ENCODE data around the gene RGS19. TPM values are rescaled to one million over a fixed set of nuclear protein-coding genes. Genes with fewer than 3 reads are reported as not detected.
A peak's percentile ranks its signal among the peaks of the same experiment; 100 is the strongest.

RGS19 gene
- total RNA-seq, 2 experiments from 2014 or later: 43.2 to 44.4 TPM

GRCh38 chr20:64084685-64085152 lies 5.4 kb upstream of the RGS19 start:
- POLR2A ChIA-PET: interaction anchor here (1.2 kb wide), 1 partner anchor 219 kb away, joined by 3 read pairs; the partner anchor contains the start of gene TPD52L2
- Mint-ChIP-seq H3K9me3 (peaks cover 9% of the 10 kb centered on the region), H3K4me3 (peak overlapping the region; percentile 67), H3K36me3 (no peaks in the 10 kb centered on the region), H3K27ac (no peak overlapping the region), H3K27me3 (peaks cover 3% of the 10 kb centered on the region), H3K4me1 (ENCODE audit: low read depth) (peaks cover 20% of the 10 kb centered on the region)
- CTCF ChIA-PET: interaction anchor here (0.7 to 5.1 kb wide), 5 partner anchors 18 to 201 kb away, joined by 4 to 51 read pairs (median 11); no protein-coding TSS in a partner anchor
- no peak for DNase-seq
- intact Hi-C loops (cut with micrococcal nuclease): no loop called here

DNA sequence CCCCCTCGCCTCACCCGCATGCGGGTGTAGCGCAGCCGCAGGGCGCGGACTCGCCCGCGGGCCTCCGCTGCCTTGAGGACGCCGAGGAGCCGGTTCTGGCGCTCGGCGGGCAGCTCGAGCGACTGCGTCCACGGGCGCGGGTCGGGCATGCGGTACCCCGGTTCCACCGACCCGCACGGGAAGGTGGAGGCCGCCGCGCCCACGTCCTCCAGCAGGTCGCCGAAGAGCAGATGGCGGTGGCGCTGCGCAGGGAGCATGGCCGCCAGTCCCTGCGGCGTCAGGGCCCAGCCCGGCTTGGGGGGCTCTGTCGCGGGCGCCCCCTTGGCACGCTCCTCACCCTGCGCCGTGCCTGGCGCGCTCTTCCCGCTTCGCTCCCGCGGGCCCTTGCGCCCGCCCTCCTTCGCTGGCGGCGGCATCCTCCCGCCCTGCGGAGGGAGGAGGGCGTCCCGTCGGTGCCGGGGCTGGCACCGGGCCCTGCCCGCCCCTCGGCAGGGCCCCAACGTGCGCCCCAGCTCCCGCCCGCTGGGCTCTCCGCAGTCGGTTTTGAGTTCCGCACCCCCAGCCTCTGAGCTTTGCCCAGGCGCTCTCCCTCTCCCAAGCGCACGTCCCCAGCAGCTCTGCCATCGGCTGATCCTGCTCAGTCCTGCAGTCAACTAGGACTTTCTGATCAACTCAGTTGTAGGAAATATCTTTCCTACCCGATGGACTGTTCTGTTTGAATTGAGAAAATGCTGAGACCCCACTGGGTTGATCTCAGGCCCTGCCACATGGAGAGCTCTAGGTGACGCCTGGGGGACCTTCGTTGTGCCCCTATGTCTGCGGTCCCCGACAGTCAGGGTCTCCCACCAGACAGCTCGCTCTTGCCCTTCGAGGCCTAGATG lies 4.7 kb upstream of the RGS19 start, which contains the start of gene LKAAEAR1:
TSS of gene LKAAEAR1 (minus strand) at position 595 of the 881 bp plus-strand sequence. CDS start at position 416, 179 bp downstream.
- peaks cover 3% of the 10 kb centered on the region for H3K27me3 Mint-ChIP-seq
- H3K9me3 Mint-ChIP-seq: peaks cover 9% of the 10 kb centered on the region
- peaks cover 20% of the 10 kb centered on the region for H3K4me1 Mint-ChIP-seq (ENCODE audit: low read depth)
- no peaks in the 10 kb centered on the region for H3K36me3 Mint-ChIP-seq
- peak within 1 kb of the TSS; percentile 72 for H3K4me3 Mint-ChIP-seq
- ChIA-PET POLR2A (interaction anchor here (1.2 to 1.3 kb wide), 2 partner anchors 219 to 298 kb away, joined by 3 read pairs; partner anchors contain the start of gene TPD52L2), CTCF (interaction anchor here (0.6 to 5.1 kb wide), 17 partner anchors 9 to 202 kb away, joined by 3 to 51 read pairs (median 4); partner anchors contain the start of genes NPBWR2 and SAMD10)
- no peak for DNase-seq
- no peak within 1 kb of the TSS for H3K27ac Mint-ChIP-seq
- intact Hi-C loops (cut with micrococcal nuclease): loop anchor here (1.0 kb wide), 1 partner anchor 36 kb away; no protein-coding TSS in a partner anchor

- Mint-ChIP-seq H3K9me3 (peaks cover 9% of the 10 kb centered on the region), H3K4me3 (peak overlapping the region; percentile 72), H3K4me1 (ENCODE audit: low read depth) (peaks cover 20% of the 10 kb centered on the region), H3K27ac (no peak overlapping the region), H3K27me3 (peaks cover 3% of the 10 kb centered on the region), H3K36me3 (no peaks in the 10 kb centered on the region)
- ChIA-PET CTCF (interaction anchor here (0.6 to 5.1 kb wide), 17 partner anchors 8 to 447 kb away, joined by 3 to 51 read pairs (median 3); partner anchors contain the start of genes NPBWR2 and SAMD10), POLR2A (interaction anchor here (1.3 kb wide), 1 partner anchor 298 kb away, joined by 3 read pairs; no protein-coding TSS in a partner anchor)
- DNase-seq: peak; percentile 80
- intact Hi-C loops (cut with micrococcal nuclease): loop anchor here (1.0 kb wide), 1 partner anchor 37 kb away; no protein-coding TSS in a partner anchor
These were observed 4.1 kb upstream of the RGS19 start for GRCh38 chr20:64083378-64083803.

DNA sequence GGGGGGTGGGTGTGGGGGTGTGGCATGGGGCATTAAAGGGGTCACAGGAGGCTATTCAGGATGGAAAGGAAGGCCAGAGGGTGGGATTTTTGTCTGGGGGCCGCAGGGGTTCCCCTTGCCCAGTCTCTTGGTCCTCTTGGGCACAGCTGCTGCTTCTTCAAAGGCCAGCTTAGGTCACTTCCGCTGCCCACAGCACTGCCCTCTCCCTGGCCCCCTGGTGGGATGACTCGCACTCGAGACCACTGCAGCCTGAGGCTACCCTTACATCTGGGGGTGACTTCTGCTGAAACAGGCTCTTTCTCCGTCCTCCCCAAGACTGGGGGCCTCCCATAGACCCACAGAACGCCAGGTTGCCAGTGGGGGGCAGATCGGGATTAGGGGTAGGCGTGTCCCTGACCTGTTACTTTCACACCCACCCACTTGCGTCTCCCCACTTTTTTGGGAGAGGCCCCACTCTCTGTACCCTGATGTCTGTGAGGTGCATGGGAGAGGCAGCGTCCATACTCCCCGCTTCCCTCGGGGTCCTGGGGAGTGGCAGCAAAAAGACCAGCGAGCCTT lies 3.6 kb upstream of the RGS19 start:
- intact Hi-C loops (cut with micrococcal nuclease): loop anchor here (1.0 kb wide), 1 partner anchor 37 kb away; no protein-coding TSS in a partner anchor
- POLR2A ChIA-PET: interaction anchor here (0.6 to 1.3 kb wide), 2 partner anchors 73 to 297 kb away, joined by 3 read pairs; no protein-coding TSS in a partner anchor
- Mint-ChIP-seq H3K4me1 (ENCODE audit: low read depth) (peaks cover 20% of the 10 kb centered on the region), H3K36me3 (no peaks in the 10 kb centered on the region), H3K27ac (no peak overlapping the region), H3K4me3 (peak overlapping the region; percentile 72), H3K9me3 (peaks cover 5% of the 10 kb centered on the region), H3K27me3 (peaks cover 3% of the 10 kb centered on the region)
- CTCF ChIA-PET: interaction anchor here (0.6 to 5.1 kb wide), 10 partner anchors 13 to 447 kb away, joined by 3 to 51 read pairs (median 4); no protein-coding TSS in a partner anchor
- DNase-seq: peak; percentile 13

DNA sequence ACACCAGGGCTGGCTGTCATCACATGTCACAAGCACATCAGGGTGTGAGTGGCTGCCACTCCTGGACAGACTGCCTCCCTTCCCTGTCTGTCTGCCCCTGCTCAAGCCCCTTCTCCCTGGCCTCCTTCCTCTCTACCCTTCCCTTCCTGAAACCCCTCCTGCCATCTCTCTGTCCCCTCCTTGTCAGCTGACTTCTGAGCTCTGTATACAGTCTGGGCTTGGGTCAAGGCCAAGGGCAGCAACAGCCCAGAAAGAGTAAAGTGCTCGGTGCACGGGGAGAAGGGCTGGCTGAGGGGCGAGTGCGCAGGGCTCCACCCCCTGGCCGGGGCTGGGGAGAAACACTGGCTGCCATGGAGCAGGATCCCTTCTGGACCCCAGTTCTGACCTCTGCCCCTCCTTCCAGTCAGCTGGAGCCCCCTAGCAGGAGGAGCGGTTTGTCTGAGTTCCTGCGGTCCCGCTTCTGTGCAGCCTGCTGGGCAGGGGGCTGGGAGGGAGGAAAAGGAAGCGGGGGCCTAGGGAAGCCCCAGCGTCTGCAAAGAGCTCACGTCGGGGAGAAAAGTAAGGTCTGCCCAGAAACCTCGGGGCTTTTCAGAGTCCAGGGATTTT lies 2.9 kb upstream of the RGS19 start:
- DNase-seq: no peak
- Mint-ChIP-seq H3K27ac (no peak overlapping the region), H3K27me3 (peaks cover 3% of the 10 kb centered on the region), H3K4me1 (ENCODE audit: low read depth) (peaks cover 24% of the 10 kb centered on the region), H3K4me3 (peak overlapping the region; percentile 13), H3K9me3 (no peaks in the 10 kb centered on the region), H3K36me3 (no peaks in the 10 kb centered on the region)
- ChIA-PET POLR2A (interaction anchor here (0.6 kb wide), 1 partner anchor 73 kb away, joined by 3 read pairs; no protein-coding TSS in a partner anchor), CTCF (interaction anchor here (0.7 to 5.1 kb wide), 5 partner anchors 14 to 204 kb away, joined by 3 to 51 read pairs (median 5); no protein-coding TSS in a partner anchor)
- intact Hi-C loops (cut with micrococcal nuclease): no loop called here

- Mint-ChIP-seq H3K27me3 (peaks cover 3% of the 10 kb centered on the region), H3K4me1 (ENCODE audit: low read depth) (peaks cover 28% of the 10 kb centered on the region), H3K36me3 (no peaks in the 10 kb centered on the region), H3K9me3 (no peaks in the 10 kb centered on the region), H3K27ac (no peak overlapping the region), H3K4me3 (no peak overlapping the region)
- intact Hi-C loops (cut with micrococcal nuclease): no loop called here
- POLR2A ChIA-PET: no interaction called here
- CTCF ChIA-PET: interaction anchor here (1.4 to 5.1 kb wide), 3 partner anchors 21 to 204 kb away, joined by 3 to 51 read pairs (median 4); no protein-coding TSS in a partner anchor
- DNase-seq: no peak
These were observed 2.3 kb upstream of the RGS19 start for GRCh38 chr20:64081624-64081964.

GRCh38 chr20:64080813-64081623 lies 1.7 kb upstream of the RGS19 start:
- Mint-ChIP-seq H3K36me3 (no peaks in the 10 kb centered on the region), H3K27ac (peak overlapping the region; percentile 42), H3K27me3 (peaks cover 3% of the 10 kb centered on the region), H3K4me1 (ENCODE audit: low read depth) (peaks cover 28% of the 10 kb centered on the region), H3K9me3 (no peaks in the 10 kb centered on the region), H3K4me3 (peak overlapping the region; percentile 73)
- POLR2A ChIA-PET: no interaction called here
- intact Hi-C loops (cut with micrococcal nuclease): no loop called here
- CTCF ChIA-PET: interaction anchor here (1.1 to 5.1 kb wide), 5 partner anchors 22 to 205 kb away, joined by 3 to 51 read pairs (median 3); no protein-coding TSS in a partner anchor
- DNase-seq: peak; percentile 10

GRCh38 chr20:64080013-64080812 lies 895 bp upstream of the RGS19 start, which contains the start of gene OPRL1:
Gene OPRL1 (plus strand): TSS chr20:64080082. CDS start chr20:64092721, 12,639 bp downstream.
- CTCF ChIA-PET: interaction anchor here (0.7 to 1.7 kb wide), 8 partner anchors 16 to 543 kb away, joined by 3 to 6 read pairs (median 3); no protein-coding TSS in a partner anchor
- POLR2A ChIA-PET: interaction anchor here (0.8 to 1.3 kb wide), 2 partner anchors 10 to 17 kb away, joined by 3 read pairs; partner anchors contain the start of gene TCEA2
- Mint-ChIP-seq H3K4me3 (peak within 1 kb of the TSS; percentile 90), H3K36me3 (peaks cover 3% of the 10 kb centered on the region), H3K27me3 (peaks cover 3% of the 10 kb centered on the region), H3K27ac (peak within 1 kb of the TSS; percentile 92), H3K9me3 (no peaks in the 10 kb centered on the region), H3K4me1 (ENCODE audit: low read depth) (peaks cover 28% of the 10 kb centered on the region)
- intact Hi-C loops (cut with micrococcal nuclease): no loop called here
- DNase-seq: no peak

DNA sequence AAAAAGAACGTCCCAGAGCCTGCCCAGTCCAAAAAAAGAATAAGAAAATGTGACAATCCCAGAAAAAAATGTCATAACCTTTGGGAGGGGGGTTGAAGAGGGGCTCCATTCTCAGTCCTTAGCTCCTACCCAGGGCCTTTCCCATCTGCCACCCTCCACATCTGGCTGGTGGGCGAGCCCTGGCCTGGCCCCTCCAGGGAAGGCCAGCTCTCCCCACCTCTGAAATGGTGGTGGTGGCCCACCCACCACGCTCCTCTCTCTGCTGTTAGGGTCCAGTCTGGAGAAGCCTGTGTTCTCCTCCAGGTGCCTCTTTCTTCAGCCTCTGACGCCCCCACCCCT lies 415 bp downstream of the RGS19 start:
- CTCF ChIA-PET: interaction anchor here (1.0 to 3.6 kb wide), 6 partner anchors 9 to 541 kb away, joined by 3 to 18 read pairs (median 5); no protein-coding TSS in a partner anchor
- Mint-ChIP-seq H3K4me3 (peak overlapping the region; percentile 90), H3K4me1 (ENCODE audit: low read depth) (peaks cover 24% of the 10 kb centered on the region), H3K36me3 (peaks cover 3% of the 10 kb centered on the region), H3K27ac (peak overlapping the region; percentile 92), H3K9me3 (no peaks in the 10 kb centered on the region), H3K27me3 (no peaks in the 10 kb centered on the region)
- intact Hi-C loops (cut with micrococcal nuclease): loop anchor here (1.0 to 5.0 kb wide), 2 partner anchors 16 to 178 kb away; partner anchors contain the start of genes PCMTD2 and TCEA2
- no peak for DNase-seq
- POLR2A ChIA-PET: interaction anchor here (0.6 to 1.3 kb wide), 2 partner anchors 9 to 450 kb away, joined by 3 read pairs; no protein-coding TSS in a partner anchor

Data from activated CD4-positive, alpha-beta memory T cell treated with anti-CD3 and anti-CD28 coated beads for 36 hours (primary cell).